ENCODE results near the gene B4GALNT1. TPM values are rescaled to one million over a fixed set of nuclear protein-coding genes. Genes with fewer than 3 reads are reported as not detected.

The B4GALNT1 gene
- total and polyA plus RNA-seq, 9 of the 15 experiments (the other 6 are each of a cell fraction or from before 2014, with no cell fraction given) = 1.0 to 32.2 (median 9.8) TPM

DNA sequence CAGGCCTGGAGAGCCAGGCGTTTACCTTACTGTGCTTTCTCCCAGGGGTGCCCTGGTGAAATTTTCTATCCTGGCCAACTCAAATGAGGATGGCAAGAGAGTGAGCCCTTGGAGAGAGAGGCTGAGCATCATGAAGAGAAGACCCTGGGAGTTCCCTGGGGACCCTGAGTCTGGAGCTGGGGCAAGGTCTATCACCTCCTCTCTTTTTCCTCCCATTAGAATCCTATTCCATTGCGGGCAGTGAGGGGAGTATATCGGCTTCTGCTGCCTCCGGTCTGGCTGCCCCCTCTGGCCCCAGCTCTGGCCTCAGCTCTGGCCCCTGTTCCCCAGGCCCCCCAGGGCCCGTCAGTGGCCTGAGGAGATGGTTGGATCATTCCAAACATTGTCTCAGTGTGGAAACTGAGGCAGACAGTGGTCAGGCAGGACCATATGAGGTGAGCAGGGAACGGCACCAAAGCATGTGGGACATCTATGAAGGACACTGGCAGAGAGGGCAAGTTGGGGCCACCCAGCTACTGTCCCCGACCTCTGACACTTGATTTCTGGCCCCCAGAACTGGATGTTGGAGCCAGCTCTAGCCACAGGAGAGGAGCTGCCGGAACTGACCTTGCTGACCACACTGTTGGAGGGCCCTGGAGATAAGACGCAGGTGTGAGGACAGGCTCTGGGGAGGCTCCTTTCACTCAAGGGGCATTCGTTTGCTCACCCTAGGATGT lies 20.1 kb downstream of the B4GALNT1 start (continued):
- TF ChIP-seq, protein P1, sequence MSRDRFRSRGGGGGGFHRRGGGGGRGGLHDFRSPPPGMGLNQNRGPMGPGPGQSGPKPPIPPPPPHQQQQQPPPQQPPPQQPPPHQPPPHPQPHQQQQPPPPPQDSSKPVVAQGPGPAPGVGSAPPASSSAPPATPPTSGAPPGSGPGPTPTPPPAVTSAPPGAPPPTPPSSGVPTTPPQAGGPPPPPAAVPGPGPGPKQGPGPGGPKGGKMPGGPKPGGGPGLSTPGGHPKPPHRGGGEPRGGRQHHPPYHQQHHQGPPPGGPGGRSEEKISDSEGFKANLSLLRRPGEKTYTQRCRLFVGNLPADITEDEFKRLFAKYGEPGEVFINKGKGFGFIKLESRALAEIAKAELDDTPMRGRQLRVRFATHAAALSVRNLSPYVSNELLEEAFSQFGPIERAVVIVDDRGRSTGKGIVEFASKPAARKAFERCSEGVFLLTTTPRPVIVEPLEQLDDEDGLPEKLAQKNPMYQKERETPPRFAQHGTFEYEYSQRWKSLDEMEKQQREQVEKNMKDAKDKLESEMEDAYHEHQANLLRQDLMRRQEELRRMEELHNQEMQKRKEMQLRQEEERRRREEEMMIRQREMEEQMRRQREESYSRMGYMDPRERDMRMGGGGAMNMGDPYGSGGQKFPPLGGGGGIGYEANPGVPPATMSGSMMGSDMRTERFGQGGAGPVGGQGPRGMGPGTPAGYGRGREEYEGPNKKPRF (IDR thresholded peaks at IDR 0.05; ENCODE audit: low read depth, low read length) = no peak
- no peak for TF ChIP-seq DDX20 (tag; IDR thresholded peaks at IDR 0.05; ENCODE audit: low read depth)
- no peak for TF ChIP-seq GTF2F1 (IDR thresholded peaks at IDR 0.05; ENCODE audit: low read depth, low read length)
- TF ChIP-seq ZNF785 (CRISPR knock-in tag; IDR thresholded peaks at IDR 0.05) = no peak
- no peak for TF ChIP-seq HNRNPH1 (optimal IDR thresholded peaks at IDR 0.05; ENCODE audit: low read depth, low read length)
- TF ChIP-seq L3MBTL2 (IDR thresholded peaks at IDR 0.05) = peak; percentile 49
- TF ChIP-seq TFAP4 (CRISPR knock-in tag; IDR thresholded peaks at IDR 0.05; ENCODE audit: borderline replicate concordance) = 0 out of 2 replicates have a peak, but pooled peaks have one; percentile 29
- TF ChIP-seq, protein P2, sequence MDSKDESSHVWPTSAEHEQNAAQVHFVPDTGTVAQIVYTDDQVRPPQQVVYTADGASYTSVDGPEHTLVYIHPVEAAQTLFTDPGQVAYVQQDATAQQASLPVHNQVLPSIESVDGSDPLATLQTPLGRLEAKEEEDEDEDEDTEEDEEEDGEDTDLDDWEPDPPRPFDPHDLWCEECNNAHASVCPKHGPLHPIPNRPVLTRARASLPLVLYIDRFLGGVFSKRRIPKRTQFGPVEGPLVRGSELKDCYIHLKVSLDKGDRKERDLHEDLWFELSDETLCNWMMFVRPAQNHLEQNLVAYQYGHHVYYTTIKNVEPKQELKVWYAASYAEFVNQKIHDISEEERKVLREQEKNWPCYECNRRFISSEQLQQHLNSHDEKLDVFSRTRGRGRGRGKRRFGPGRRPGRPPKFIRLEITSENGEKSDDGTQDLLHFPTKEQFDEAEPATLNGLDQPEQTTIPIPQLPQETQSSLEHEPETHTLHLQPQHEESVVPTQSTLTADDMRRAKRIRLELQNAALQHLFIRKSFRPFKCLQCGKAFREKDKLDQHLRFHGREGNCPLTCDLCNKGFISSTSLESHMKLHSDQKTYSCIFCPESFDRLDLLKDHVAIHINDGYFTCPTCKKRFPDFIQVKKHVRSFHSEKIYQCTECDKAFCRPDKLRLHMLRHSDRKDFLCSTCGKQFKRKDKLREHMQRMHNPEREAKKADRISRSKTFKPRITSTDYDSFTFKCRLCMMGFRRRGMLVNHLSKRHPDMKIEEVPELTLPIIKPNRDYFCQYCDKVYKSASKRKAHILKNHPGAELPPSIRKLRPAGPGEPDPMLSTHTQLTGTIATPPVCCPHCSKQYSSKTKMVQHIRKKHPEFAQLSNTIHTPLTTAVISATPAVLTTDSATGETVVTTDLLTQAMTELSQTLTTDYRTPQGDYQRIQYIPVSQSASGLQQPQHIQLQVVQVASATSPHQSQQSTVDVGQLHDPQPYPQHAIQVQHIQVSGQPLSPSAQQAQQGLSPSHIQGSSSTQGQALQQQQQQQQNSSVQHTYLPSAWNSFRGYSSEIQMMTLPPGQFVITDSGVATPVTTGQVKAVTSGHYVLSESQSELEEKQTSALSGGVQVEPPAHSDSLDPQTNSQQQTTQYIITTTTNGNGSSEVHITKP (IDR thresholded peaks at IDR 0.05; ENCODE audit: partially characterized antibody) = peak; percentile 61
- TF ChIP-seq RBM14 (IDR thresholded peaks at IDR 0.05; ENCODE audit: borderline replicate concordance, insufficient read depth, low read depth, low read length) = no peak
- TF ChIP-seq STAG1 (CRISPR knock-in tag; IDR thresholded peaks at IDR 0.05; ENCODE audit: borderline replicate concordance) = no peak
